ENCODE data around the gene CELF4.

The CELF4 gene

GRCh38 chr18:37426586-37426985 is 139.0 kb downstream of the CELF4 start:
- no peak for TF ChIP-seq CTCF (IDR thresholded peaks at IDR 0.05)
- no peak for DNase-seq (ENCODE audit: low spot score)

GRCh38 chr18:37425222-37425621 is 140.4 kb downstream of the CELF4 start:
- Histone ChIP-seq H3K4me3 (no peak overlapping the region), H3K27ac (no peak overlapping the region)
- TF ChIP-seq CTCF (IDR thresholded peaks at IDR 0.05), result no peak
- DNase-seq (ENCODE audit: low spot score), result no peak

More at GRCh38 chr18:37426586-37426985, 139.0 kb downstream of the CELF4 start:
- Histone ChIP-seq H3K4me3 (no peak overlapping the region), H3K27ac (no peak overlapping the region)

- no peak overlapping the region for H3K4me3 ChIP-seq
- DNase-seq (ENCODE audit: low spot score), result no peak
- no peak for TF ChIP-seq CTCF (IDR thresholded peaks at IDR 0.05)
- no peak overlapping the region for H3K27ac ChIP-seq
These were observed 141.1 kb downstream of the CELF4 start for GRCh38 chr18:37424507-37424906.

GRCh38 chr18:37422596-37422995 is 143.0 kb downstream of the CELF4 start:
- no peak overlapping the region for H3K27ac ChIP-seq
- no peak for DNase-seq (ENCODE audit: low spot score)
- H3K4me3 ChIP-seq, result no peak overlapping the region
- TF ChIP-seq CTCF (IDR thresholded peaks at IDR 0.05), result no peak

GRCh38 chr18:37422116-37422515 is 143.5 kb downstream of the CELF4 start:
- Histone ChIP-seq H3K4me3 (no peak overlapping the region), H3K27ac (no peak overlapping the region)
- TF ChIP-seq CTCF (IDR thresholded peaks at IDR 0.05), result no peak
- no peak for DNase-seq (ENCODE audit: low spot score)

- TF ChIP-seq CTCF (IDR thresholded peaks at IDR 0.05), result no peak
- Histone ChIP-seq H3K27ac (no peak overlapping the region), H3K4me3 (no peak overlapping the region)
- no peak for DNase-seq (ENCODE audit: low spot score)
These were observed 144.1 kb downstream of the CELF4 start for GRCh38 chr18:37421341-37422077.

GRCh38 chr18:37420315-37420880 is 145.2 kb downstream of the CELF4 start:
- DNase-seq (ENCODE audit: low spot score), result no peak
- no peak for TF ChIP-seq CTCF (IDR thresholded peaks at IDR 0.05)
- H3K4me3 ChIP-seq, result no peak overlapping the region
- H3K27ac ChIP-seq, result no peak overlapping the region

All from coronary artery (tissue), 2 donors.